ENCODE measurements around the gene ZDHHC14. TPM values are rescaled to one million over a fixed set of nuclear protein-coding genes. Genes with fewer than 3 reads are reported as not detected.
"Not testable (repeated sequence)": the region's sequence is repeated elsewhere in the genome, so short reads cannot be mapped to it uniquely, and the experiment has no call there.

The ZDHHC14 gene
- total and polyA plus RNA-seq, 12 donors: 7.7 to 31.2 (median 15.2) TPM

DNA sequence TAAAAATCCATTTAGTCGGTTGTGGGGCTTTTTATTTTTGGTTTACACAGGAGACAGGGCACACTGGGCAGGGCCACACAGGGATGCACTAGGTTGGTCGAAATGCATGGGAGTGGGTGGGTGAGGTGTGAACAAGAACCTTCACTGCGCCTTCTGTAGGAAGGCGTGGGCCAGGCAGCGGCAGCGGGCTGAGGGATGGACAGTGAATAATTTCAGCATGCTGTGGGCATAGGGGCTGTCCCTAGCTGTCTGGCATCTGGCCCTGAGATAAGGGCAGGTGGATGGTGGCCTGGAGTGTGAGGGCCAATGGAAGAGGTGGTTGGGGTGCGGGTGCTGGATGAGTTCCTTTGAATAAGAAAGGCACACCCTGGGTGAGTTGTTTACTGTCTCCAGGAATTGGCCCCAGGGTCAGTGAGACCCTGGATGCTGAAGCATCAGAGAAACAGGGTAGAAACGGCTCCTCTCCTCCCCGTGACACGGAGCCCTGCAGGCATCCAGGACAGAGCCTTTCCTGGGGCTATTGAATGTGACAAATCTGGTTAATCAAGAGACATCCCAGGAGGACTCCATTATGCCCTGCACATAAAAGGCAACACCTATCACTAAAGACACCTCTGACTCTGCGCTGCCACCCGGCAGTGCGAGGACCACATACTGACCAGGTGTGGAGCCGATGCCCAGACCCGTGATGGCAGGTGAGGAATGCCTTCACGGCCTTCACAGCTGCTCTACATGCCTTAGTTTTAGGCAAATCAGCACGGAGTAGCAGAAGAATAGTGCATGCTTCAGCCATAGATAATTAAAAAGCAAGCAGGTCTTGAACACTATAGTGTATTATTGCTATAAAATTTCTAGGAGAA, 319.0 kb downstream of the ZDHHC14 start:
- no peak overlapping the region for H3K27ac ChIP-seq
- H3K4me3 ChIP-seq: no peak overlapping the region
- H3K36me3 ChIP-seq: no peaks in the 10 kb centered on the region
- intact Hi-C loops (cut with DNase I): loop anchor here in 1 of 10 donors (10.0 kb wide), 1 partner anchor 175 kb away; no protein-coding TSS in a partner anchor
- peaks cover 0 to 2% (median 0%) of the 10 kb centered on the region in 9 donors for H3K4me1 ChIP-seq
- DNase-seq (no peak), ATAC-seq (peak in 1 of 8 donors; percentile 52)
- 85% methylated on average over 17 of the region's 17 CpGs for WGBS, 2 donors
- no peaks in the 10 kb centered on the region for H3K27me3 ChIP-seq
- TF ChIP-seq, protein P1, sequence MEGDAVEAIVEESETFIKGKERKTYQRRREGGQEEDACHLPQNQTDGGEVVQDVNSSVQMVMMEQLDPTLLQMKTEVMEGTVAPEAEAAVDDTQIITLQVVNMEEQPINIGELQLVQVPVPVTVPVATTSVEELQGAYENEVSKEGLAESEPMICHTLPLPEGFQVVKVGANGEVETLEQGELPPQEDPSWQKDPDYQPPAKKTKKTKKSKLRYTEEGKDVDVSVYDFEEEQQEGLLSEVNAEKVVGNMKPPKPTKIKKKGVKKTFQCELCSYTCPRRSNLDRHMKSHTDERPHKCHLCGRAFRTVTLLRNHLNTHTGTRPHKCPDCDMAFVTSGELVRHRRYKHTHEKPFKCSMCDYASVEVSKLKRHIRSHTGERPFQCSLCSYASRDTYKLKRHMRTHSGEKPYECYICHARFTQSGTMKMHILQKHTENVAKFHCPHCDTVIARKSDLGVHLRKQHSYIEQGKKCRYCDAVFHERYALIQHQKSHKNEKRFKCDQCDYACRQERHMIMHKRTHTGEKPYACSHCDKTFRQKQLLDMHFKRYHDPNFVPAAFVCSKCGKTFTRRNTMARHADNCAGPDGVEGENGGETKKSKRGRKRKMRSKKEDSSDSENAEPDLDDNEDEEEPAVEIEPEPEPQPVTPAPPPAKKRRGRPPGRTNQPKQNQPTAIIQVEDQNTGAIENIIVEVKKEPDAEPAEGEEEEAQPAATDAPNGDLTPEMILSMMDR (IDR thresholded peaks at IDR 0.05): no peak
- H3K9me3 ChIP-seq: peaks cover 0 to 16% (median 0%) of the 10 kb centered on the region in 11 donors

DNA sequence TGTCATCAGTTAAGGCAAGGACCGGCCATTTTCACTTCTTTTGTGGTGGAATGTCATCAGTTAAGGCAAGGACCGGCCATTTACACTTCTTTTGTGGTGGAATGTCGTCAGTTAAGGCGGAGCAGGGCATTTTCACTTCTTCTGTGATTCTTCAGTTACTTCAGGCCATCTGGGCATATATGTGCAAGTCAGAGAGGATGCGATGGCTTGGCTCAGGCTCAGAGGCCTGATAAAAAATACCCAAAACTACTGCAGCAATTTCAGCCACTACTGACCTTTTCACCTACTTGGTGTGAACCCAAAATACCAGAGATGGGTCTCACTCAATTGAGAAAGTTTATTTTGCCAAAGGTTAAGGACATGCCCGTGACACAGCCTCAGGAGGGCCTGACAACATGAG, 325.4 kb downstream of the ZDHHC14 start:
- H3K27me3 ChIP-seq; DNase-seq; intact Hi-C loops (cut with DNase I); H3K9me3 ChIP-seq; H3K4me3 ChIP-seq; H3K36me3 ChIP-seq: not testable (repeated sequence)
- ATAC-seq: peak in 3 of 8 donors; percentile 25 to 39 (median 28)
- Histone ChIP-seq H3K4me1 (peaks cover 0 to 15% (median 2%) of the 10 kb centered on the region in 9 donors), H3K27ac (peak overlapping the region in 5 of 10 donors; percentile 21 to 73 (median 30))
- WGBS, 2 donors: 83 to 87% methylated on average over 6 of the region's 6 CpGs

DNA sequence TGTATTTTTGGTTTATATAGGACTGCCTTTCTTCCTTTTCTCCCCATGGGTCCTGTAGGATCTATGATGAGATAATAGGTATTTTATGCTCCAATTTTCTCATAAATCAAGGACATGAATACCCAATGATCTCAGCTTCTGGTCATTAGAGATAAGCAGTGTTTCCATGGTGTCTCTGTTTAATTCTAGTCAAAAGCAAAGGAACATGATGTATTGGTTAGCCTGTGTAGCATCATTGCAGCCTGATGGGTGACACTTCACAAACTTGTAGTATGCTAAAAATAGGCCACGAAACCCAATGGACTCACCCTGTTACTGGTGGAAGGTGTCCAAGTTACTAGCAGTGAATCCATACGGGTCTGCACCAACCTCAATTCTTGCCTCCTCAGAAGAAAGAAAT, 325.9 kb downstream of the ZDHHC14 start:
- TF ChIP-seq, protein P1 (IDR thresholded peaks at IDR 0.05): no peak
- Histone ChIP-seq H3K4me1 (peaks cover 0 to 15% (median 2%) of the 10 kb centered on the region in 9 donors), H3K27ac (peak overlapping the region in 5 of 10 donors; percentile 21 to 73 (median 30)), H3K4me3 (no peak overlapping the region), H3K36me3 (no peaks in the 10 kb centered on the region), H3K27me3 (no peaks in the 10 kb centered on the region), H3K9me3 (no peaks in the 10 kb centered on the region)
- no peak for DNase-seq
- intact Hi-C loops (cut with DNase I): no loop called here
- peak; percentile 63 to 97 (median 92) for ATAC-seq
- WGBS, 2 donors: 26 to 58% methylated on average over 2 of the region's 2 CpGs

DNA sequence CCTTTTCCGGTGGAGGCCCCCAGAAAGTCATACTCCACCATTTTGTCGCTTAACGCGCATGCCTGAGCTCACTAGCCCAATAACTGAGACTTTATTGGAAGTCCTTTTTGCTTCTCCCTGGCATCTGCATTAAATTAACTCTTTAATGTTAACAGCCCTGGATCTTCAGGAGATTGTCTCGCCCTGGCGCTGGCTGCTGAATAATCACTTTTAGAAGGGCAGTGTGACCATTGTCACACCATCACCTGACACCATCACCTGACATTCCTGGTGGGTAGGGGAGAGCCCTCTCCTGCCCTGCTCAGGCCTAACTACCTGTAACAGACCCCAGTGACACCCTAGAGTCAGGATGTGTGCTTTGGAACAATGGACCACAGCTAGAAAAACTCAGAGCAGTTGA, 326.6 kb downstream of the ZDHHC14 start:
- no peak for DNase-seq
- Histone ChIP-seq H3K4me1 (peaks cover 0 to 15% (median 2%) of the 10 kb centered on the region in 9 donors), H3K27ac (peak overlapping the region in 1 of 10 donors; percentile 72), H3K36me3 (no peaks in the 10 kb centered on the region), H3K27me3 (no peaks in the 10 kb centered on the region), H3K4me3 (no peak overlapping the region), H3K9me3 (no peaks in the 10 kb centered on the region)
- TF ChIP-seq, protein P1 (IDR thresholded peaks at IDR 0.05): no peak
- 73 to 77% methylated on average over 6 of the region's 6 CpGs for WGBS, 2 donors
- intact Hi-C loops (cut with DNase I): no loop called here
- peak in 2 of 8 donors; percentile 4 to 53 for ATAC-seq

DNA sequence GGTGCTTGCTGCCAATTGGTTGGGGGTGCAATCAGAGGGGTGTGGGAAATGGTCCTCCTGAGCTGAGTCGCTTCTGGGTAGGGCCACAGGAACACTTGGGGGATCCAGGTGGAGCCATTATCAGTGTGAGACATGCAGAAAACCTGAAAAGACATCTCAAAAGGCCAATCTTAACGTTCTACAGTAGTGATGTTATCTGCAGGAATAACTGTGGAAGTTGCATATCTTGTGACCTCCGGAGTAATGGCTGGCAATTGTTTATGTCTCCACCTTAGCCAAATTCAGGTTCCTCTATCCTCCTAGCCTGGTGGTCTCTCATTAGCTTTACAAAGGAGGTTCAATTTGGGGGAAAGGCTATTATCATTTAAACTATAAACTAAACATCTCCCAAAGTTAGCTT, 327.2 kb downstream of the ZDHHC14 start:
- Histone ChIP-seq H3K36me3 (no peaks in the 10 kb centered on the region), H3K27me3 (no peaks in the 10 kb centered on the region), H3K27ac (no peak overlapping the region), H3K4me3 (no peak overlapping the region), H3K9me3 (no peaks in the 10 kb centered on the region), H3K4me1 (peaks cover 0 to 16% (median 2%) of the 10 kb centered on the region in 9 donors)
- no peak for DNase-seq
- ATAC-seq: no peak
- TF ChIP-seq, protein P1 (IDR thresholded peaks at IDR 0.05): no peak
- 71 to 76% methylated on average over 3 of the region's 3 CpGs for WGBS, 2 donors
- intact Hi-C loops (cut with DNase I): no loop called here

All from heart right ventricle (tissue), 16 donors.